Measurements from ENCODE around the gene XXYLT1.

Gene XXYLT1

GRCh38 chr3:195062866-195063540 is 208.0 kb downstream of the XXYLT1 start:
- Histone ChIP-seq H3K4me3 (ENCODE audit: low read depth, low read length) (no peak overlapping the region), H3K27ac (ENCODE audit: extremely low read depth, low read depth, low read length) (no peak overlapping the region), H3K36me3 (ENCODE audit: control insufficient read depth in 2 of 2, insufficient read depth in 1 of 2, low read length in 2 of 2) (no peaks in the 10 kb centered on the region), H3K4me1 (ENCODE audit: control insufficient read depth, insufficient read depth, low read length) (no peaks in the 10 kb centered on the region), H3K9me3 (ENCODE audit: control insufficient read depth, insufficient read depth, low read depth, low read length) (no peaks in the 10 kb centered on the region)
- CTCF ChIA-PET = interaction anchor here (0.9 kb wide), 1 partner anchor 11 kb away, joined by 3 read pairs; no protein-coding TSS in a partner anchor
- POLR2A ChIA-PET = no interaction called here
- TF ChIP-seq ZNF785 (tag by site-specific recombination; IDR thresholded peaks at IDR 0.05) (no peak), ZNF529 (tag by site-specific recombination; IDR thresholded peaks at IDR 0.05; ENCODE audit: insufficient replicate concordance) (no peak), ZNF518A (tag by site-specific recombination; conservative IDR thresholded peaks at IDR 0.05; ENCODE audit: low read depth) (no peak), TSHZ1 (tag by site-specific recombination; IDR thresholded peaks at IDR 0.05; ENCODE audit: borderline replicate concordance) (no peak), BCL6B (tag by site-specific recombination; IDR thresholded peaks at IDR 0.05) (no peak), ZNF692 (tag by site-specific recombination; IDR thresholded peaks at IDR 0.05) (no peak), ZNF350 (tag by site-specific recombination; IDR thresholded peaks at IDR 0.05) (no peak), ZNF48 (tag by site-specific recombination; IDR thresholded peaks at IDR 0.05) (no peak), YY2 (tag by site-specific recombination; IDR thresholded peaks at IDR 0.05) (no peak), ZNF560 (tag by site-specific recombination; IDR thresholded peaks at IDR 0.05; ENCODE audit: borderline replicate concordance) (no peak), HOXA7 (CRISPR knock-in tag; IDR thresholded peaks at IDR 0.05; ENCODE audit: borderline replicate concordance) (no peak), SP2 (tag by site-specific recombination; IDR thresholded peaks at IDR 0.05) (no peak), ZNF629 (tag by site-specific recombination; IDR thresholded peaks at IDR 0.05) (no peak), ZNF426 (tag by site-specific recombination; IDR thresholded peaks at IDR 0.05) (no peak)

Data from HEK293 (cell line).